ENCODE measurements around the gene ZNF444.
"Not testable (repeated sequence)": the region's sequence is repeated elsewhere in the genome, so short reads cannot be mapped to it uniquely, and the experiment has no call there.

- not testable (repeated sequence) for TF ChIP-seq POLR2AphosphoS5 (IDR thresholded peaks at IDR 0.05); POLR2A (IDR thresholded peaks at IDR 0.05; ENCODE audit: low read depth); EP300 (IDR thresholded peaks at IDR 0.05)
- TF ChIP-seq, protein P1, sequence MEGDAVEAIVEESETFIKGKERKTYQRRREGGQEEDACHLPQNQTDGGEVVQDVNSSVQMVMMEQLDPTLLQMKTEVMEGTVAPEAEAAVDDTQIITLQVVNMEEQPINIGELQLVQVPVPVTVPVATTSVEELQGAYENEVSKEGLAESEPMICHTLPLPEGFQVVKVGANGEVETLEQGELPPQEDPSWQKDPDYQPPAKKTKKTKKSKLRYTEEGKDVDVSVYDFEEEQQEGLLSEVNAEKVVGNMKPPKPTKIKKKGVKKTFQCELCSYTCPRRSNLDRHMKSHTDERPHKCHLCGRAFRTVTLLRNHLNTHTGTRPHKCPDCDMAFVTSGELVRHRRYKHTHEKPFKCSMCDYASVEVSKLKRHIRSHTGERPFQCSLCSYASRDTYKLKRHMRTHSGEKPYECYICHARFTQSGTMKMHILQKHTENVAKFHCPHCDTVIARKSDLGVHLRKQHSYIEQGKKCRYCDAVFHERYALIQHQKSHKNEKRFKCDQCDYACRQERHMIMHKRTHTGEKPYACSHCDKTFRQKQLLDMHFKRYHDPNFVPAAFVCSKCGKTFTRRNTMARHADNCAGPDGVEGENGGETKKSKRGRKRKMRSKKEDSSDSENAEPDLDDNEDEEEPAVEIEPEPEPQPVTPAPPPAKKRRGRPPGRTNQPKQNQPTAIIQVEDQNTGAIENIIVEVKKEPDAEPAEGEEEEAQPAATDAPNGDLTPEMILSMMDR (IDR thresholded peaks at IDR 0.05) = not testable (repeated sequence)
Measured at GRCh38 chr19:56175861-56176307, 34.8 kb downstream of the ZNF444 start, which contains the start of gene GALP.

Data from esophagus muscularis mucosa (tissue), 4 donors.